HCT116 (cell line): ENCODE results near the gene RANBP3L. TPM values are rescaled to one million over a fixed set of nuclear protein-coding genes. Genes with fewer than 3 reads are reported as not detected.
A peak's percentile ranks its signal among the peaks of the same experiment; 100 is the strongest.

ENCODE experiments used
- ATAC-seq: fragments of 200-7000 bp; cut with Tn5 transposase; 2 replicates; pipeline ENCODE4 v1.9.1; 2020; ENCODE audit warnings: mild to moderate bottlenecking, moderate library complexity
- Bru-seq: library from RNA; stranded (reverse); fragments of 400-500 nt; gene quantifications from one replicate; lab custom pipeline; 2021; lab: Mats Ljungman, UMichigan
- BruChase-seq, 2 experiments: library from RNA; stranded (reverse); fragments of 400-500 nt; gene quantifications; one replicate each; lab custom pipeline; 2021; lab: Mats Ljungman, UMichigan
- BruUV-seq: library from RNA; stranded (reverse); fragments of 400-500 nt; replicated peaks from 2 replicates; lab custom pipeline; 2021; lab: Mats Ljungman, UMichigan
- CTCF ChIA-PET: fragments of 300-600 bp; sonication (Branson Sonifier 250); formaldehyde crosslinking; loops from one replicate; lab custom pipeline; 2021; ENCODE audit warnings: antibody characterized with exemption; lab: Charles Lee
- POLR2A ChIA-PET: fragments of 300-600, 350-600 bp; sonication (Branson Sonifier 250); formaldehyde crosslinking; loops from one replicate; lab custom pipeline; 2021; ENCODE audit warnings: antibody characterized with exemption; lab: Charles Lee
- RAD21 ChIA-PET, 2 experiments: fragments of 300-600 bp; sonication (Branson Sonifier 250); formaldehyde crosslinking; loops; one replicate each; lab custom pipeline; 2023; ENCODE audit warnings: low total read pairs in 2 of 2; ENCODE audit not compliant: uncharacterized antibody in 2 of 2, unreplicated experiment in 2 of 2, low non-redundant PET in 1 of 2; lab: Charles Lee
- DNase-seq: peaks from one replicate; pipeline ENCODE4 v3.0.0-alpha.2; 2010; ENCODE audit warnings: low read depth, low spot score
- H2AFZ ChIP-seq: fragments of 200-600 bp; shearing (Covaris generic), sonication (generic); 2 replicates; pipeline ENCODE4 v1.6.1; 2017; ENCODE audit warnings: low read depth, mixed run types, mixed read lengths, antibody characterized with exemption, low read length; ENCODE audit not compliant: poor library complexity, severe bottlenecking
- H3K27ac ChIP-seq: 2 replicates; pipeline ENCODE4 v1.5.1; 2012; ENCODE audit warnings: low read depth, low read length
- H3K27me3 ChIP-seq: fragments of 200-600 bp; sonication (generic); 2 replicates; pipeline ENCODE4 v1.6.1; 2016; ENCODE audit warnings: mixed run types, low read length, mixed read lengths; ENCODE audit not compliant: insufficient read depth
- H3K36me3 ChIP-seq, 2 experiments: fragments of 200-500 bp in 1 of 2; fragments of 200-600 bp in 1 of 2; sonication (Bioruptor generic) in 1 of 2; sonication (generic) in 1 of 2; 2 replicates each; pipeline versions ENCODE4 v1.5.1 to v1.6.1; 2014 to 2016; ENCODE audit warnings: low read length in 2 of 2, inconsistent platforms in 1 of 2, mixed read lengths in 1 of 2, mixed run types in 1 of 2; ENCODE audit not compliant: insufficient read depth in 2 of 2, control insufficient read depth in 1 of 2
- H3K4me1 ChIP-seq, 2 experiments: fragments of 200-600 bp in 1 of 2; sonication (generic) in 1 of 2; 2 replicates each; pipeline versions ENCODE4 v1.5.1 to v1.6.1; 2012 to 2017; ENCODE audit warnings: low read length in 2 of 2, inconsistent platforms in 1 of 2, mild to moderate bottlenecking in 1 of 2, mixed read lengths in 1 of 2, mixed run types in 1 of 2, moderate library complexity in 1 of 2; ENCODE audit not compliant: insufficient read depth in 2 of 2, control insufficient read depth in 1 of 2
- H3K4me2 ChIP-seq: fragments of 200-600 bp; sonication (generic); 2 replicates; pipeline ENCODE4 v1.6.1; 2017; ENCODE audit warnings: mixed run types, low read length, mixed read lengths
- H3K4me3 ChIP-seq, 2 experiments: fragments of 200-600 bp in 1 of 2; sonication (generic) in 1 of 2; replicated peaks in 1 of 2; 2 replicates each; pipeline ENCODE4 v1.5.1; 2011 to 2016; ENCODE audit warnings: low read length in 2 of 2, control low read depth in 1 of 2, low read depth in 1 of 2, mild to moderate bottlenecking in 1 of 2, mixed read lengths in 1 of 2, mixed run types in 1 of 2
- H3K79me2 ChIP-seq: fragments of 200-600 bp; sonication (generic); 2 replicates; pipeline ENCODE4 v1.6.1; 2017; ENCODE audit warnings: mild to moderate bottlenecking, mixed run types, low read length, moderate library complexity, mixed read lengths; ENCODE audit not compliant: insufficient read depth
- H3K9ac ChIP-seq: fragments of 200-600 bp; sonication (generic); 2 replicates; pipeline ENCODE4 v1.6.1; 2016; ENCODE audit warnings: low read length, mixed read lengths
- H3K9me2 ChIP-seq: fragments of 200-600 bp; sonication (generic), shearing (Covaris generic); 2 replicates; pipeline ENCODE4 v1.6.1; 2017; ENCODE audit warnings: mixed run types, mild to moderate bottlenecking, moderate library complexity; ENCODE audit not compliant: insufficient read depth
- H3K9me3 ChIP-seq, 2 experiments: fragments of 200-500 bp in 1 of 2; fragments of 200-600 bp in 1 of 2; sonication (Bioruptor generic) in 1 of 2; sonication (generic) in 1 of 2; 2 replicates each; pipeline ENCODE4 v1.6.1; 2014 to 2017; ENCODE audit warnings: low read length in 2 of 2, mixed read lengths in 2 of 2, inconsistent platforms in 1 of 2, low read depth in 1 of 2, mild to moderate bottlenecking in 1 of 2, mixed run types in 1 of 2, moderate library complexity in 1 of 2; ENCODE audit not compliant: control insufficient read depth in 1 of 2, insufficient read depth in 1 of 2
- H4K20me1 ChIP-seq: fragments of 200-600 bp; sonication (generic), shearing (Covaris generic); 2 replicates; pipeline ENCODE4 v1.6.1; 2017; ENCODE audit warnings: mixed run types, mild to moderate bottlenecking, moderate library complexity; ENCODE audit not compliant: insufficient read depth
- EGR1 ChIP-seq: IDR thresholded peaks from 2 replicates; pipeline ENCODE4 v1.6.1; 2012; ENCODE audit warnings: low read depth
- ELF1 ChIP-seq: IDR thresholded peaks from 2 replicates; pipeline ENCODE4 v1.6.1; 2012; ENCODE audit warnings: low read depth, borderline replicate concordance
- EZH2 ChIP-seq: fragments of 200-600 bp; sonication (generic); IDR thresholded peaks from 2 replicates; pipeline ENCODE4 v1.6.1; 2017; ENCODE audit warnings: antibody characterized with exemption, mixed run types
- EZH2phosphoT487 ChIP-seq: fragments of 200-600 bp; IDR thresholded peaks from 2 replicates; pipeline ENCODE4 v1.6.1; 2018; ENCODE audit warnings: antibody characterized with exemption, borderline replicate concordance
- JUND ChIP-seq: IDR thresholded peaks from 2 replicates; pipeline ENCODE4 v1.6.1; 2012
- POLR2A ChIP-seq: IDR thresholded peaks from 2 replicates; pipeline ENCODE4 v1.7.0; 2011; ENCODE audit warnings: borderline replicate concordance; ENCODE audit not compliant: insufficient read depth, insufficient read length; ENCODE audit errors: extremely low read depth
- SIN3A ChIP-seq: IDR thresholded peaks from 2 replicates; pipeline ENCODE4 v1.6.1; 2012; ENCODE audit warnings: low read depth
- TCF7L2 ChIP-seq: IDR thresholded peaks from 2 replicates; pipeline ENCODE4 v1.7.0; 2011; ENCODE audit warnings: borderline replicate concordance, inconsistent platforms; ENCODE audit not compliant: insufficient read depth, insufficient read length; ENCODE audit errors: extremely low read depth
- YY1 ChIP-seq: IDR thresholded peaks from 2 replicates; pipeline ENCODE4 v1.6.1; 2011; ENCODE audit warnings: low read length, low read depth, moderate library complexity, mild to moderate bottlenecking; ENCODE audit not compliant: insufficient replicate concordance; ENCODE audit errors: extremely low read depth
- ZNF274 ChIP-seq: fragments of 200-500 bp; sonication (Bioruptor generic); IDR thresholded peaks from 2 replicates; pipeline ENCODE4 v1.6.1; 2014; ENCODE audit warnings: mild to moderate bottlenecking, low read depth, low read length, inconsistent platforms
- intact Hi-C: fragments of 100-400 bp; cut with micrococcal nuclease; formaldehyde crosslinking; loops from 2 replicates; pipeline ENCODE4 v1.10.0; 2022
- long read RNA-seq: library from polyadenylated mRNA; unstranded; transcript quantifications from one replicate; pipeline ENCODE4 v2.0.0, GENCODE V29; 2021; ENCODE audit not compliant: unreplicated experiment
- polyA plus RNA-seq: library from polyadenylated mRNA; unstranded; fragments of >200 nt; gene quantifications from 2 replicates; pipeline ENCODE4 v1.2.1, GENCODE V29; 2012; ENCODE audit warnings: missing spikeins
- total RNA-seq: library from RNA; stranded (reverse); gene quantifications from one replicate; pipeline ENCODE4 v1.2.1, GENCODE V29; 2021; ENCODE audit not compliant: unreplicated experiment
- TF ChIP-seq, protein P1 (sequence below): IDR thresholded peaks from 2 replicates; pipeline ENCODE4 v1.6.1; 2012
- TF ChIP-seq, protein P2 (sequence below), 3 experiments: fragments of 200-600 bp in 1 of 3; sonication (generic) in 1 of 3; IDR thresholded peaks in 2 of 3; conservative IDR thresholded peaks in 1 of 3; 2 replicates each; pipeline ENCODE4 v1.5.1; 2012 to 2017; ENCODE audit warnings: low read depth in 2 of 3, low read length in 2 of 3, antibody characterized with exemption in 1 of 3, borderline replicate concordance in 1 of 3, control low read depth in 1 of 3, mild to moderate bottlenecking in 1 of 3, mixed read lengths in 1 of 3, mixed run types in 1 of 3, moderate library complexity in 1 of 3; ENCODE audit not compliant: insufficient read depth in 1 of 3
- TF ChIP-seq, protein P3 (sequence below): IDR thresholded peaks from 2 replicates; pipeline ENCODE4 v1.6.1; 2012
- TF ChIP-seq, protein P4 (sequence below): IDR thresholded peaks from 2 replicates; pipeline ENCODE4 v1.6.1; 2012; ENCODE audit warnings: low read depth

Gene RANBP3L, protein sequence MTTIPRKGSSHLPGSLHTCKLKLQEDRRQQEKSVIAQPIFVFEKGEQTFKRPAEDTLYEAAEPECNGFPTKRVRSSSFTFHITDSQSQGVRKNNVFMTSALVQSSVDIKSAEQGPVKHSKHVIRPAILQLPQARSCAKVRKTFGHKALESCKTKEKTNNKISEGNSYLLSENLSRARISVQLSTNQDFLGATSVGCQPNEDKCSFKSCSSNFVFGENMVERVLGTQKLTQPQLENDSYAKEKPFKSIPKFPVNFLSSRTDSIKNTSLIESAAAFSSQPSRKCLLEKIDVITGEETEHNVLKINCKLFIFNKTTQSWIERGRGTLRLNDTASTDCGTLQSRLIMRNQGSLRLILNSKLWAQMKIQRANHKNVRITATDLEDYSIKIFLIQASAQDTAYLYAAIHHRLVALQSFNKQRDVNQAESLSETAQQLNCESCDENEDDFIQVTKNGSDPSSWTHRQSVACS
- not detected for total RNA-seq
- polyA plus RNA-seq = not detected in 2 replicates
- Bru-seq, nascent RNA = not detected
- BruChase-seq, experiment 1, labeled RNA remaining after a 6-hour chase = not detected
- BruChase-seq, experiment 2, labeled RNA remaining after a 2-hour chase = percentile 2 among the genes with signal in this experiment
- long read RNA-seq = 0 reads

DNA sequence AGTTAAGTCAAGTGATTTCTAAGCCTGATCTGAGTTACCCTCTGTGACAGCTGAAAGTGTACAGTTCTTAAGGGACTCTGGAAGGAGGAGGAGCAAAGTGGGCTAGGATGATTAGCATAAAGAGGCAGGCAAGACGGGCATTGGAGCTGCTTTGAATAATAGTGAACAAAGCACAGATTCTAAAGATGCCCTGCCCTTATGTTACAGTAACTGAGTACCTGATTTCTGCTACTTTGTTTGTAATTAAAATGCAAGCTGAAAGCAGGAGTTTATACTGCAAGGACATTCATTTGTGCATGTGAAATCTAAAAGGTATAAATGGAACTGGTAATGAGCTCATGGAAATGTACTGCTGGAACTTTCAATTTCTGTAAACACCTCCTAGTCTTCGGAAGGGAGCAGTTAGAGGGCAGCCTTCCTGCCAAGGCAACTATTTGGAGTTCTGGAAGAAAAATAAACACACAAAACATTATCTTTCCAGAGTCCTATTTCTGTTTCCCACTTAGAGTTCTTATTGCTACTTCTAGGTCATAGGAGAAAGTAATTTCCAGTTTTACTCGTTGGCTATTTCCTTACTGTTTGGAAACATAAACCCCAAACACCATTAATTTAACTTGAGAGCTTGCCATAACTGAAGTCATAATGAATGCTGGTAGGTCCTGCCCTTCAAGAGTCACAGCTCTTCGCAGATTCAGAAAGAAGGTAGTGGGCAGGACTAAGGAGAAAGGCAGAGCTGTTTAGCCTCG lies at the start of gene RANBP3L:
Gene RANBP3L, minus strand, starts transcription at position 45 of the 746 bp plus-strand sequence. CDS start 486 bp downstream, outside the sequence.
- Histone ChIP-seq H3K4me2 (no peak within 1 kb of the TSS), H3K4me1 (no peaks in the 10 kb centered on the region), H3K36me3 (no peaks in the 10 kb centered on the region), H4K20me1 (no peaks in the 10 kb centered on the region), H3K9me3 (no peaks in the 10 kb centered on the region), H2AFZ (no peak within 1 kb of the TSS), H3K27ac (no peak within 1 kb of the TSS), H3K9ac (no peak within 1 kb of the TSS), H3K4me3 (no peak within 1 kb of the TSS), H3K9me2 (no peaks in the 10 kb centered on the region), H3K79me2 (no peaks in the 10 kb centered on the region), H3K27me3 (no peaks in the 10 kb centered on the region; the same call in 1 of the 2 replicates)
- BruUV-seq = no TSS peak
- ATAC-seq (no peak), DNase-seq (no peak)
- ChIA-PET POLR2A (no interaction called here), RAD21 (no interaction called here), CTCF (interaction anchor here (1.4 to 1.6 kb wide), 3 partner anchors 37 to 223 kb away, joined by 4 to 9 read pairs (median 6); partner anchors contain the start of gene NADK2)
- no peak for TF ChIP-seq EGR1
- TF ChIP-seq, protein P1, sequence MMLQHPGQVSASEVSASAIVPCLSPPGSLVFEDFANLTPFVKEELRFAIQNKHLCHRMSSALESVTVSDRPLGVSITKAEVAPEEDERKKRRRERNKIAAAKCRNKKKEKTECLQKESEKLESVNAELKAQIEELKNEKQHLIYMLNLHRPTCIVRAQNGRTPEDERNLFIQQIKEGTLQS = no peak
- no peak for TF ChIP-seq POLR2A
- TF ChIP-seq EZH2 = no peak
- no peak for TF ChIP-seq ELF1
- TF ChIP-seq ZNF274 = no peak
- TF ChIP-seq JUND = no peak
- TF ChIP-seq SIN3A = no peak
- no peak for TF ChIP-seq TCF7L2
- no peak for TF ChIP-seq YY1
- no peak for TF ChIP-seq EZH2phosphoT487
- TF ChIP-seq, protein P2, sequence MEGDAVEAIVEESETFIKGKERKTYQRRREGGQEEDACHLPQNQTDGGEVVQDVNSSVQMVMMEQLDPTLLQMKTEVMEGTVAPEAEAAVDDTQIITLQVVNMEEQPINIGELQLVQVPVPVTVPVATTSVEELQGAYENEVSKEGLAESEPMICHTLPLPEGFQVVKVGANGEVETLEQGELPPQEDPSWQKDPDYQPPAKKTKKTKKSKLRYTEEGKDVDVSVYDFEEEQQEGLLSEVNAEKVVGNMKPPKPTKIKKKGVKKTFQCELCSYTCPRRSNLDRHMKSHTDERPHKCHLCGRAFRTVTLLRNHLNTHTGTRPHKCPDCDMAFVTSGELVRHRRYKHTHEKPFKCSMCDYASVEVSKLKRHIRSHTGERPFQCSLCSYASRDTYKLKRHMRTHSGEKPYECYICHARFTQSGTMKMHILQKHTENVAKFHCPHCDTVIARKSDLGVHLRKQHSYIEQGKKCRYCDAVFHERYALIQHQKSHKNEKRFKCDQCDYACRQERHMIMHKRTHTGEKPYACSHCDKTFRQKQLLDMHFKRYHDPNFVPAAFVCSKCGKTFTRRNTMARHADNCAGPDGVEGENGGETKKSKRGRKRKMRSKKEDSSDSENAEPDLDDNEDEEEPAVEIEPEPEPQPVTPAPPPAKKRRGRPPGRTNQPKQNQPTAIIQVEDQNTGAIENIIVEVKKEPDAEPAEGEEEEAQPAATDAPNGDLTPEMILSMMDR (IDR thresholded peaks at IDR 0.05 in 2 of 3, conservative IDR thresholded peaks at IDR 0.05 in 1 of 3; ENCODE audit: borderline replicate concordance in 1 of 3, insufficient read depth in 1 of 3, low read depth in 2 of 3, low read length in 2 of 3) = no peak
- TF ChIP-seq, protein P3, sequence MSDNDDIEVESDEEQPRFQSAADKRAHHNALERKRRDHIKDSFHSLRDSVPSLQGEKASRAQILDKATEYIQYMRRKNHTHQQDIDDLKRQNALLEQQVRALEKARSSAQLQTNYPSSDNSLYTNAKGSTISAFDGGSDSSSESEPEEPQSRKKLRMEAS = no peak
- TF ChIP-seq, protein P4, sequence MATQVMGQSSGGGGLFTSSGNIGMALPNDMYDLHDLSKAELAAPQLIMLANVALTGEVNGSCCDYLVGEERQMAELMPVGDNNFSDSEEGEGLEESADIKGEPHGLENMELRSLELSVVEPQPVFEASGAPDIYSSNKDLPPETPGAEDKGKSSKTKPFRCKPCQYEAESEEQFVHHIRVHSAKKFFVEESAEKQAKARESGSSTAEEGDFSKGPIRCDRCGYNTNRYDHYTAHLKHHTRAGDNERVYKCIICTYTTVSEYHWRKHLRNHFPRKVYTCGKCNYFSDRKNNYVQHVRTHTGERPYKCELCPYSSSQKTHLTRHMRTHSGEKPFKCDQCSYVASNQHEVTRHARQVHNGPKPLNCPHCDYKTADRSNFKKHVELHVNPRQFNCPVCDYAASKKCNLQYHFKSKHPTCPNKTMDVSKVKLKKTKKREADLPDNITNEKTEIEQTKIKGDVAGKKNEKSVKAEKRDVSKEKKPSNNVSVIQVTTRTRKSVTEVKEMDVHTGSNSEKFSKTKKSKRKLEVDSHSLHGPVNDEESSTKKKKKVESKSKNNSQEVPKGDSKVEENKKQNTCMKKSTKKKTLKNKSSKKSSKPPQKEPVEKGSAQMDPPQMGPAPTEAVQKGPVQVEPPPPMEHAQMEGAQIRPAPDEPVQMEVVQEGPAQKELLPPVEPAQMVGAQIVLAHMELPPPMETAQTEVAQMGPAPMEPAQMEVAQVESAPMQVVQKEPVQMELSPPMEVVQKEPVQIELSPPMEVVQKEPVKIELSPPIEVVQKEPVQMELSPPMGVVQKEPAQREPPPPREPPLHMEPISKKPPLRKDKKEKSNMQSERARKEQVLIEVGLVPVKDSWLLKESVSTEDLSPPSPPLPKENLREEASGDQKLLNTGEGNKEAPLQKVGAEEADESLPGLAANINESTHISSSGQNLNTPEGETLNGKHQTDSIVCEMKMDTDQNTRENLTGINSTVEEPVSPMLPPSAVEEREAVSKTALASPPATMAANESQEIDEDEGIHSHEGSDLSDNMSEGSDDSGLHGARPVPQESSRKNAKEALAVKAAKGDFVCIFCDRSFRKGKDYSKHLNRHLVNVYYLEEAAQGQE = no peak
- intact Hi-C loops = loop anchor here (10.0 kb wide), 1 partner anchor 337 kb away; no protein-coding TSS in a partner anchor
